Stimulated activated CD4-positive, alpha-beta T cell treated with anti-CD3 and anti-CD28 coated beads, Interleukin-4, amount 100 ng/mL, for 24 hours (primary cell): ENCODE results near the gene IL1RAP.
"Not testable (repeated sequence)": the region's sequence is repeated elsewhere in the genome, so short reads cannot be mapped to it uniquely, and the experiment has no call there.

Source experiments
- DNase-seq: peaks from one replicate; pipeline ENCODE4 v3.0.0-alpha.2; 2020

The IL1RAP gene

GRCh38 chr3:190617185-190617584 is 103.3 kb downstream of the IL1RAP start:
- DNase-seq = peak; percentile 35

GRCh38 chr3:190618330-190619030 is 104.6 kb downstream of the IL1RAP start:
- no peak for DNase-seq

GRCh38 chr3:190619353-190619752 is 105.5 kb downstream of the IL1RAP start:
- no peak for DNase-seq

DNA sequence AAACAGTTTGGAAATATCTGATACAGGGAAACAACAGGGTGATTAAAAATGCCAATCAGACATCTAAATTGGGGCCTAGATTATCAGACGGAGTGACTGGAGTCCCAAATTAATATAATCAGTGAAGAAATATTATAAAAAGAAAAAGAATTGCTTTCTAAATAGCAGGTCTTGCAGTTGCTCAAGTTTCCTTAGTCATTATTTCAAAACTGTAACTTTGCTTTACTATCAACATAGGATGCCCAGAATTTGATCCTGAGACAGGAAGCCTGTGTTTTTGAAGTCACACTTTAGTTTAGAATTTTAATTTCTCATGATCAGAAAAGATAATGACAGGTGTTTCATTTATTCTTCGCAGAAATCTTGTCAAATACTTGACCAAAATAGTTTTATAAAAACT is 105.9 kb downstream of the IL1RAP start:
- no peak for DNase-seq

DNA sequence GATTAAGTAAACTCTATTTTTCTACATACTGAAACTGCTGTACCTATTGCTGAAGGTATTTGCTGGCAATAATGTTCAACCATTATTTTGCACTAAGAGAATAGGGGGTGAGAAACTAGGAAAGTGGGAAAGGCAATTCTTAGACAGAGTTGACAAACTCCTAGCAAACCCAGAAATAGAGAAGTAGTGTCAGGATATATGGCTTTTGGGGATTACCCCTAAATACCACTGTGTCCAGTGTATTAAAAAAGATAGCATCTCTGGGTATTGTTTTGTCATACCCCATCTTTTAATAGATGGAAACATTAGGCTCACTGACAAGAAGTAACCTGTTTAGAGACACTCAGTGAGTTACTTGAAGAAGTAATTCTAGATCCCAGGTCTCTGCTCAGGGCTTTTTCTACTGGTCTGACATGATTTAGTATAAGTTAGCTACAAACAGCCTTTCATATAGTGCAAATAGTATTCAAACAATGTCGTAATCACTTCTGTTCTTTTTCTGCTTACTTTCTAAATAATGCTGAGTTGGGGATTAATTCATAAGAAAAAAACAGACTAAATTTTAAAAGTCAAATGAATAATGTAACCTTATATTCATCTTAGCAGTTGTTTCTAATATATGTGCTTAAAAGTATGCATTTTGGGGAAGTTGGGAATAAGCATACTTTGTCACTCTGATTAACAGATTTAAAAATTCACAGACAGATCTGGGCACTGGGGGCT is 107.2 kb downstream of the IL1RAP start:
- DNase-seq = no peak

GRCh38 chr3:190621927-190622326 is 108.0 kb downstream of the IL1RAP start:
- no peak for DNase-seq

- no peak for DNase-seq
These were observed 110.4 kb downstream of the IL1RAP start for GRCh38 chr3:190624282-190624681.

DNA sequence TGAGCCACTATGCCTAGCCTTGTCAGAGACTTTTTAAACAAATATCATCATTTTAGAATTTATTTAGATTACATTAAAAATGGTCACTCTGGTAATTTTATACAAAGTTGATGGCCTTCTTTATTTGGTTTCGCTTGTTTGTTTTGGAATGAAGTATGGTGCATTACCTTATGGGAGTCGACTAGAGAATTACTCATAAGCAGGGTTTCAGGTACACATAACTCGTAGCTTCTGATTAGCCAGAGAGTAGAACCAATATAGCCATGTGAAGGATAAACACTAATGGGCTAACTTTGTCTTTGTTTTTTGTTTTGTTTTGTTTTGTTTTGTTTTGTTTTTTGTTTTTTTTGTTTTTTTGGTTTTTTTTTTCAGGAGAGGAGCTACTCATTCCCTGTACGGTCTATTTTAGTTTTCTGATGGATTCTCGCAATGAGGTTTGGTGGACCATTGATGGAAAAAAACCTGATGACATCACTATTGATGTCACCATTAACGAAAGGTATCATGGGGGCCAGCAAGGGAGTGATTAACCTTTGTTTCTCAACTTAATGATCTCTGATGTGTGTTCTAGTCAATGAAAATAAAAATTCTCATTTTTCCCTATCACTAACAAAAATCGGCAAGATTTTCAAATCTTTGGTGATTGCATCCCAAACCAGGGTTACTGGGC is 113.2 kb downstream of the IL1RAP start:
- DNase-seq = no peak

DNA sequence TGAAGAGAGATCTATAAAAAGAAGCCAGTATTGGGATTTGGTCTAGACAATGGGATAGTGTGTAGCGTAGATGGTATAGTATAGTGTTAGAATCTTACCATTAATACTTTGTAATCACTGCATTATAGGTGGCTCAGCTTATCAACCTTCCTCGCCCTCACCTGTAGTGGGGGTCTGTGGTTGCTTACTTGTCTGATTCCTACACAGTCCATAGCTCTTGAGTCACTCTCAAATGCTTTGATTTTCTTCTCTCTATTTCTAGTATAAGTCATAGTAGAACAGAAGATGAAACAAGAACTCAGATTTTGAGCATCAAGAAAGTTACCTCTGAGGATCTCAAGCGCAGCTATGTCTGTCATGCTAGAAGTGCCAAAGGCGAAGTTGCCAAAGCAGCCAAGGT is 115.2 kb downstream of the IL1RAP start:
- no peak for DNase-seq

- DNase-seq = no peak
These were observed 117.4 kb downstream of the IL1RAP start for GRCh38 chr3:190631295-190631694.

DNA sequence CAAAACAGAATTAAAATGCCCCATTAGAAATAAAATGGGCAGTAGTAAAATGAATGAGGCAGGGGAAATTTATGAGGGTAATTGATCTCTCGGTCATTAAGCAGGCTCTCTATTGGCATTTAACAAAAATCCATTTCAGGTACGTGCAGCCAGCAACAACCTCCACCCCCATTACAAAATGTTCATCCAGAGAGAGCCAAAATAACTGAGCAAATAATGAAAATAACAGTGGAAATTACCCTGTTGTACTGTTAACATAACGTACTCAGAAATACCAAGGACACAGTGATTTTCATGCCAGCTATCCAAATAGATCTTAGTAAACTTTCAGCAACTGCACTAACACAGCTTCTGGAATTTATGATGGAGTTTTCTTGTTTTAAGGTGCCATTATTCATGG is 127.7 kb downstream of the IL1RAP start:
- no peak for DNase-seq

DNA sequence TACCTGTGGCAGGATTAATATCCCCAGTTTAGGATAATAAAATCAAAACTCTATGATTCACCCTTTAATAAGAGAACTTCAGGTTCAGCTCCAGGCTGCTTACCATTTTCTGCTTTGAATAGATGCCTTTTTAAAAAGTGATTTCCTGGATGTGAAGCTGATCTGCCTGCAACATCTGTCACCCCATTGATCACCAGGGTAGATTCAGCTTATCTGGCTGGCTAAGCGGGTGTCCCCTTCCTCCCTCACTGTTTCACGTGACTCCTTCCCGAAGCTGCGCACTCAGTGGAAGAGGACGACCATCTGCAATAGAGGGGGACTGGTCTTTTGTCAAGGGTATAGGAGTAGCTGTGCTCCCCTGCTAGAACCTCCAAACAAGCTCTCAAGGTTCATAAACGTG is 128.1 kb downstream of the IL1RAP start:
- DNase-seq = no peak

GRCh38 chr3:190644035-190644434 is 130.2 kb downstream of the IL1RAP start:
- DNase-seq = no peak

DNA sequence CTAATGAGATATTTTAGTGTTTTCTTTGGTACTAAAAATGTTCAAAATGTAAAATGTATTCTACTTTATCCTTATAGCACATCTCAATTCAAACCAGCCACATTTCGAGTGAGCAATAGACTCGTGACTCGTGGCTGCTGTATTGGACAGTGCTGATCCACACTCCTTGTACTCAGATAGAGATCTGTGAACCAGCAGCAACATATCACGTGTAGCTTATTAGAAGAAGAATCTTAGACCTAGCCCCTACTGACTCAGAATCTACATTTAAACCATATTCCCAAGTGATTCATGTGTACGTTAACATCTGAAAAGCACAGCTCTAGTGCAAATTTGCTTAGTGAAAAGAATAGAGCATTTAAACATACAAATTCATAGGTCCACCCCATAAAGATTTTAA is 130.9 kb downstream of the IL1RAP start:
- no peak for DNase-seq

- DNase-seq = no peak
These were observed 132.1 kb downstream of the IL1RAP start for GRCh38 chr3:190645932-190646460.

DNA sequence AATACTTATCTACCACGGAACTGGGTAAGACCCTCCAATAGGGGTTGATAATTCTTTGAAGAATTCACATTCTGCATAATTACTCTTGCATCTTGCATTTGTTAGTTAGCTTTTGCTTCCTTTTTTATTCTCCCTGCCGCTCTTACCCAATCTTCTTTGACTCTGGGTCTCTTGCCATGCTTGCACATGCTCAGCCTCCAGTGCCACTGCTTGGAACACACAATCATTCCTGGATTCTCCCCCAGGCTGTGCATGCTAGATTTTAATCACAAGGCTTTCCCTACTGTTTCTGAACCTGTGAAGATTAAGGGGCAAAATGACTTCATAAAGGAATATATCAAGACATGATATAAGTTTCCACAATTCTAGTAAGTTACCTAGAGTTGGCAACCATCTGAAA is 133.1 kb downstream of the IL1RAP start:
- no peak for DNase-seq

DNA sequence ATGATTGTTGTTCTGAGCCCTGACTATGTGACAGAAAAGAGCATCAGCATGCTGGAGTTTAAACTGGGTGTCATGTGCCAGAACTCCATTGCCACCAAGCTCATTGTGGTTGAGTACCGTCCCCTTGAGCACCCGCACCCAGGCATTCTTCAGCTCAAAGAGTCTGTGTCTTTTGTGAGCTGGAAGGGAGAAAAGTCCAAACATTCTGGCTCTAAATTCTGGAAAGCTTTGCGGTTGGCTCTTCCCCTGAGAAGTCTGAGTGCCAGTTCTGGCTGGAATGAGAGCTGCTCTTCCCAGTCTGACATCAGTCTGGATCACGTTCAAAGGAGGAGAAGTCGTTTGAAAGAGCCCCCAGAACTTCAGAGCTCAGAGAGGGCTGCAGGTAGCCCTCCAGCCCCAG is 142.0 kb downstream of the IL1RAP start:
- DNase-seq = no peak

GRCh38 chr3:190658106-190658505 is 144.2 kb downstream of the IL1RAP start:
- no peak for DNase-seq

- DNase-seq = no peak
These were observed 152.9 kb downstream of the IL1RAP start for GRCh38 chr3:190666821-190667220.

- no peak for DNase-seq
These were observed 157.8 kb downstream of the IL1RAP start for GRCh38 chr3:190671658-190672057.

GRCh38 chr3:190673148-190673547 is 159.3 kb downstream of the IL1RAP start:
- no peak for DNase-seq

GRCh38 chr3:190676481-190676880 is 162.6 kb downstream of the IL1RAP start:
- no peak for DNase-seq

GRCh38 chr3:190677001-190677400 is 163.1 kb downstream of the IL1RAP start:
- no peak for DNase-seq

DNA sequence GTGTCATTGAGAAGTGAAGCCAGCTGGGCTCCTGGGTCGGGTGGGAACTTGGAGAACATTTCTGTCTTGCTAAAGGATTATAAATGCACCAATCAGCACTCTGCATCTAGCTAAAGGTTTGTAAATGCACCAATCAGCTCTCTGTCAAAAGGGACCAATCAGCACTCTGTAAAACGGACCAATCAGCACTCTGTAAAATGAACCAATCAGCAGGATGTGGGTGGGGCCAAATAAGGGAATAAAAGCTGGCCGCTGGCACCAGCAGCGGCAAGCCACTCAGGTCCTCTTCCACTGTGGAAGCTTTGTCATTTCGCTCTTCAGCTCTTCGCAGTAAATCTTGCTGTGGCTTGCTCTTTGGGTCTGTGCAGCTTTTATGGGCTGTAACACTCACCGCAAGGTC is 164.0 kb downstream of the IL1RAP start:
- DNase-seq = not testable (repeated sequence)
